RWPE1 (cell line): Measurements from ENCODE around the gene NCK1.

Source experiments
- CTCF ChIA-PET: fragments of 350-600 bp; sonication (Branson Sonifier 250); formaldehyde crosslinking; extraction: SDS; loops from one replicate; lab custom pipeline; 2021; lab: Yijun Ruan, JAX
- POLR2A ChIA-PET: fragments of 400-600 bp; formaldehyde crosslinking; extraction: SDS; loops from one replicate; lab custom pipeline; 2020; ENCODE audit warnings: antibody characterized with exemption; ENCODE audit not compliant: low non-redundant PET; lab: Yijun Ruan, JAX
- DNase-seq: peaks from one replicate; pipeline ENCODE4 v3.0.0; 2012; ENCODE audit warnings: low spot score
- H3K27ac ChIP-seq: fragments of 450-650 bp; 2 replicates; pipeline ENCODE4 v1.5.1; 2017
- CTCF ChIP-seq: fragments of 450-650 bp; conservative IDR thresholded peaks from 2 replicates; pipeline ENCODE4 v1.5.1; 2017; ENCODE audit warnings: low read depth, mild to moderate bottlenecking

Gene NCK1

GRCh38 chr3:136838641-136839555, 23.1 kb upstream of the NCK1 start:
- no peak overlapping the region for H3K27ac ChIP-seq
- TF ChIP-seq CTCF = no peak
- POLR2A ChIA-PET = no interaction called here
- no peak for DNase-seq
- CTCF ChIA-PET = interaction anchor here (0.7 kb wide), 1 partner anchor 452 kb away, joined by 3 read pairs; no protein-coding TSS in a partner anchor

GRCh38 chr3:136839556-136839931, 22.5 kb upstream of the NCK1 start:
- H3K27ac ChIP-seq = no peak overlapping the region
- CTCF ChIA-PET = interaction anchor here (0.5 to 0.7 kb wide), 3 partner anchors 12 to 453 kb away, joined by 3 to 6 read pairs (median 3); no protein-coding TSS in a partner anchor

GRCh38 chr3:136840252-136840651, 21.8 kb upstream of the NCK1 start:
- no peak for DNase-seq
- CTCF ChIA-PET = interaction anchor here (0.6 kb wide), 2 partner anchors 11 to 763 kb away, joined by 3 to 6 read pairs; no protein-coding TSS in a partner anchor
- POLR2A ChIA-PET = no interaction called here
- H3K27ac ChIP-seq = no peak overlapping the region
- no peak for TF ChIP-seq CTCF

More at GRCh38 chr3:136839556-136839931, 22.5 kb upstream of the NCK1 start:
- TF ChIP-seq CTCF = no peak
- POLR2A ChIA-PET = no interaction called here
- DNase-seq = no peak

GRCh38 chr3:136842294-136842693, 19.7 kb upstream of the NCK1 start:
- TF ChIP-seq CTCF = no peak
- no peak overlapping the region for H3K27ac ChIP-seq
- CTCF ChIA-PET = interaction anchor here (0.6 kb wide), 1 partner anchor 117 kb away, joined by 3 read pairs; no protein-coding TSS in a partner anchor
- POLR2A ChIA-PET = no interaction called here
- no peak for DNase-seq

- no peak overlapping the region for H3K27ac ChIP-seq
- POLR2A ChIA-PET = no interaction called here
- DNase-seq = no peak
- CTCF ChIA-PET = interaction anchor here (0.7 kb wide), 1 partner anchor 1150 kb away, joined by 5 read pairs; no protein-coding TSS in a partner anchor
- no peak for TF ChIP-seq CTCF
Measured at GRCh38 chr3:136844724-136845123, 17.3 kb upstream of the NCK1 start.

GRCh38 chr3:136852180-136852579, 9.8 kb upstream of the NCK1 start:
- POLR2A ChIA-PET = no interaction called here
- CTCF ChIA-PET = interaction anchor here (0.5 to 0.6 kb wide), 3 partner anchors 21 to 203 kb away, joined by 3 to 4 read pairs (median 3); no protein-coding TSS in a partner anchor
- TF ChIP-seq CTCF = no peak
- no peak overlapping the region for H3K27ac ChIP-seq
- no peak for DNase-seq
